Measurements from ENCODE around the gene RGS3.

- no peak for TF ChIP-seq POLR2A (IDR thresholded peaks at IDR 0.05)
- no peak for TF ChIP-seq CTCF (IDR thresholded peaks at IDR 0.05)
Observed at GRCh38 chr9:113514061-113514460, 50.5 kb downstream of the RGS3 start.
